ENCODE results near the gene LCA5.

The LCA5 gene

GRCh38 chr6:79551401-79551800 lies 14.2 kb upstream of the LCA5 start:
- in situ Hi-C loops (cut with HindIII; ENCODE audit: low sequenced_read_pairs): no loop called here
- no peak for TF ChIP-seq CTCF (IDR thresholded peaks at IDR 0.05; ENCODE audit: low read depth, low read length)
- H3K4me3 ChIP-seq (ENCODE audit: low read depth, low read length): no peak overlapping the region
- no peak for DNase-seq (ENCODE audit: low read depth, low spot score)

- no peak for DNase-seq (ENCODE audit: low read depth, low spot score)
- H3K4me3 ChIP-seq (ENCODE audit: low read depth, low read length): no peak overlapping the region
- in situ Hi-C loops (cut with HindIII; ENCODE audit: low sequenced_read_pairs): no loop called here
- no peak for TF ChIP-seq CTCF (IDR thresholded peaks at IDR 0.05; ENCODE audit: low read depth, low read length)
Measured at GRCh38 chr6:79548304-79548703, 11.1 kb upstream of the LCA5 start.

- TF ChIP-seq CTCF (IDR thresholded peaks at IDR 0.05; ENCODE audit: low read depth, low read length): no peak
- no peak overlapping the region for H3K4me3 ChIP-seq (ENCODE audit: low read depth, low read length)
- DNase-seq (ENCODE audit: low read depth, low spot score): peak; percentile 78
- in situ Hi-C loops (cut with HindIII; ENCODE audit: low sequenced_read_pairs): no loop called here
Measured at GRCh38 chr6:79546186-79546585, 9.0 kb upstream of the LCA5 start.

- DNase-seq (ENCODE audit: low read depth, low spot score): peak; percentile 99
- no peak overlapping the region for H3K4me3 ChIP-seq (ENCODE audit: low read depth, low read length)
- in situ Hi-C loops (cut with HindIII; ENCODE audit: low sequenced_read_pairs): no loop called here
- peak; percentile 64 for TF ChIP-seq CTCF (IDR thresholded peaks at IDR 0.05; ENCODE audit: low read depth, low read length)
Measured at GRCh38 chr6:79544939-79545450, 7.8 kb upstream of the LCA5 start.

- DNase-seq (ENCODE audit: low read depth, low spot score): peak; percentile 79
- no peak for TF ChIP-seq CTCF (IDR thresholded peaks at IDR 0.05; ENCODE audit: low read depth, low read length)
- in situ Hi-C loops (cut with HindIII; ENCODE audit: low sequenced_read_pairs): no loop called here
- no peak overlapping the region for H3K4me3 ChIP-seq (ENCODE audit: low read depth, low read length)
Measured at GRCh38 chr6:79544299-79544927, 7.2 kb upstream of the LCA5 start.

GRCh38 chr6:79543886-79544285 lies 6.7 kb upstream of the LCA5 start:
- no peak for DNase-seq (ENCODE audit: low read depth, low spot score)
- in situ Hi-C loops (cut with HindIII; ENCODE audit: low sequenced_read_pairs): no loop called here
- no peak for TF ChIP-seq CTCF (IDR thresholded peaks at IDR 0.05; ENCODE audit: low read depth, low read length)
- H3K4me3 ChIP-seq (ENCODE audit: low read depth, low read length): no peak overlapping the region

Data from astrocyte of the spinal cord (primary cell).